Hematopoietic multipotent progenitor cell treated with erythropoietin and hydrocortisone succinate and interleukin-3 and kit ligand, for 4 days (in vitro differentiated cells): Measurements from ENCODE around the gene QPCT.
A peak's percentile ranks its signal among the peaks of the same experiment; 100 is the strongest.
"Not testable (repeated sequence)": the region's sequence is repeated elsewhere in the genome, so short reads cannot be mapped to it uniquely, and the experiment has no call there.

Source experiments
- DNase-seq: peaks from one replicate; pipeline ENCODE4 v3.0.0-alpha.2; 2015

QPCT gene

GRCh38 chr2:37361994-37362698 is 17.7 kb downstream of the QPCT start:
- DNase-seq = no peak

GRCh38 chr2:37364351-37364750 is 19.9 kb downstream of the QPCT start:
- no peak for DNase-seq

GRCh38 chr2:37365669-37366068 is 21.2 kb downstream of the QPCT start:
- no peak for DNase-seq

GRCh38 chr2:37366773-37367172 is 22.3 kb downstream of the QPCT start:
- DNase-seq = no peak

GRCh38 chr2:37367310-37367709 is 22.9 kb downstream of the QPCT start:
- no peak for DNase-seq

GRCh38 chr2:37367984-37368383 is 23.6 kb downstream of the QPCT start:
- DNase-seq = no peak

- DNase-seq = no peak
Observed at GRCh38 chr2:37370666-37371065, 26.2 kb downstream of the QPCT start.

GRCh38 chr2:37372000-37372399 is 27.6 kb downstream of the QPCT start:
- DNase-seq = no peak

- no peak for DNase-seq
Observed at GRCh38 chr2:37375741-37376288, 31.4 kb downstream of the QPCT start.

GRCh38 chr2:37376421-37377186 is 32.2 kb downstream of the QPCT start:
- DNase-seq = no peak

- DNase-seq = peak; percentile 25
Observed at GRCh38 chr2:37377187-37377532, 32.7 kb downstream of the QPCT start.

- no peak for DNase-seq
Observed at GRCh38 chr2:37378411-37378810, 34.0 kb downstream of the QPCT start.

GRCh38 chr2:37379881-37380296 is 35.5 kb downstream of the QPCT start:
- no peak for DNase-seq

- not testable (repeated sequence) for DNase-seq
Observed at GRCh38 chr2:37380787-37381186, 36.4 kb downstream of the QPCT start.

- DNase-seq = not testable (repeated sequence)
Observed at GRCh38 chr2:37384261-37384660, 39.8 kb downstream of the QPCT start.

- no peak for DNase-seq
Observed at GRCh38 chr2:37387148-37387835, 42.9 kb downstream of the QPCT start.

GRCh38 chr2:37388074-37388473 is 43.6 kb downstream of the QPCT start:
- no peak for DNase-seq

GRCh38 chr2:37389395-37389794 is 45.0 kb downstream of the QPCT start:
- DNase-seq = no peak

- DNase-seq = peak; percentile 54
Observed at GRCh38 chr2:37389989-37390765, 45.7 kb downstream of the QPCT start.

- DNase-seq = no peak
Observed at GRCh38 chr2:37390777-37391176, 46.3 kb downstream of the QPCT start.

- no peak for DNase-seq
Observed at GRCh38 chr2:37391711-37392110, 47.3 kb downstream of the QPCT start.

- no peak for DNase-seq
Observed at GRCh38 chr2:37392428-37392827, 48.0 kb downstream of the QPCT start.

GRCh38 chr2:37394263-37394662 is 49.8 kb downstream of the QPCT start:
- DNase-seq = peak; percentile 43
